ENCODE measurements around the gene ARSK.

Gene ARSK

DNA sequence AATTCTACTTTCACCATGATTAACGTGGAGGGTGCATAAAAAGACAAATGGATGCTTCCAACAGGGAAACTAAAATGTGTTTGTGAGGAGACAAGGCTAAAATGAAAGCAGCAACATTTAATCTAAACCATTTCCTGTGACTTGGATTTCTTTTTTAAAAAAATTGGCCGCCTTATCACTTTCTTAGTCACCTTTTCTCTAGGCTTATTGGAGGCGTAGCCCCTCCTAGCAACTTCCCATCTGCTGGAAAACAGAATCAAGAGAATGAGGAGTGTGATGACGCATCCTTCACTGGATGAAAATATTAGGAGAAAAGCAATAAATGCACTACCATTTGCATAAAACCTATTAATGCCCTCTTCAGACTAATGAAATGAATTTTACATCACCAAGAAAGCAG, 64.2 kb downstream of the ARSK start:
- Histone ChIP-seq H3K27me3 (replicated peaks) (no peaks in the 10 kb centered on the region), H3K4me3 (ENCODE audit: low read depth, low read length) (no peak overlapping the region), H3K27ac (peak overlapping the region; percentile 28), H3K36me3 (replicated peaks) (no peaks in the 10 kb centered on the region)
- DNase-seq: peak; percentile 44
- TF ChIP-seq CTCF (IDR thresholded peaks at IDR 0.05; ENCODE audit: low read depth, low read length, missing control alignments): no peak
- in situ Hi-C loops (cut with HindIII; ENCODE audit: low pct_ligation_motif_present, low sequenced_read_pairs): no loop called here

DNA sequence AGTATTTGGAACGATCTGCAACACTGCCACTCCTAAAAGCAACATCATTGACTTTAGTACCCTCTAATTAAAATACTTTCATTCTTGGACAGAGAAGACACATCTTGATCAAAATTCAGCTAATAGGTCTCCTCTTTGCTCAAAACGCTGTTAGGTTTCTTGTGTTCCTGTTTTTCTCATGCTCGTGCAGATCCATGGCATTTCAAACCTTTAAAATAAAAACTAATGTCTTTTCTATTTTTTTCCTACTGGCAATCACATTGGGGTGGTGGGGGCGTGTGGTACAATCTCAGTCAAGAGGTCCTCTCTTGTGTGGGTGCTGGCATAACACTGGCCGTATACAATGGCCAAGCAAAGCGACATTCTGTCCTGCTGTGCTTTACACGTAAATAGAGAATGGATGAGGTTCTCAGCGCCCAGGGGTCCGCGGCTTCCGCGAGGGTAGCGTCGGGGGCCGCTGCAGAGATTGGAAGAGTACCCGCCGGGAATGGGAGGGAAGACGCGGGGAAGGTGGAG, 64.7 kb downstream of the ARSK start:
- peak overlapping the region; percentile 64 for H3K4me3 ChIP-seq (ENCODE audit: low read depth, low read length)
- no peaks in the 10 kb centered on the region for H3K27me3 ChIP-seq (replicated peaks)
- no peak for TF ChIP-seq CTCF (IDR thresholded peaks at IDR 0.05; ENCODE audit: low read depth, low read length, missing control alignments)
- H3K36me3 ChIP-seq (replicated peaks): no peaks in the 10 kb centered on the region
- DNase-seq: no peak
- peak overlapping the region; percentile 28 for H3K27ac ChIP-seq
- in situ Hi-C loops (cut with HindIII; ENCODE audit: low pct_ligation_motif_present, low sequenced_read_pairs): no loop called here

GRCh38 chr5:95620030-95620869, 65.3 kb downstream of the ARSK start, which contains the start of gene GPR150:
Gene GPR150, plus strand, starts transcription at chr5:95620087. Its CDS starts 189 bp downstream, at chr5:95620276.
- Histone ChIP-seq H3K36me3 (replicated peaks) (no peaks in the 10 kb centered on the region), H3K27ac (peak within 1 kb of the TSS; percentile 28), H3K4me3 (ENCODE audit: low read depth, low read length) (peak within 1 kb of the TSS; percentile 64), H3K27me3 (replicated peaks) (no peaks in the 10 kb centered on the region)
- peak; percentile 14 for DNase-seq
- TF ChIP-seq CTCF (IDR thresholded peaks at IDR 0.05; ENCODE audit: low read depth, low read length, missing control alignments): no peak
- in situ Hi-C loops (cut with HindIII; ENCODE audit: low pct_ligation_motif_present, low sequenced_read_pairs): no loop called here

DNA sequence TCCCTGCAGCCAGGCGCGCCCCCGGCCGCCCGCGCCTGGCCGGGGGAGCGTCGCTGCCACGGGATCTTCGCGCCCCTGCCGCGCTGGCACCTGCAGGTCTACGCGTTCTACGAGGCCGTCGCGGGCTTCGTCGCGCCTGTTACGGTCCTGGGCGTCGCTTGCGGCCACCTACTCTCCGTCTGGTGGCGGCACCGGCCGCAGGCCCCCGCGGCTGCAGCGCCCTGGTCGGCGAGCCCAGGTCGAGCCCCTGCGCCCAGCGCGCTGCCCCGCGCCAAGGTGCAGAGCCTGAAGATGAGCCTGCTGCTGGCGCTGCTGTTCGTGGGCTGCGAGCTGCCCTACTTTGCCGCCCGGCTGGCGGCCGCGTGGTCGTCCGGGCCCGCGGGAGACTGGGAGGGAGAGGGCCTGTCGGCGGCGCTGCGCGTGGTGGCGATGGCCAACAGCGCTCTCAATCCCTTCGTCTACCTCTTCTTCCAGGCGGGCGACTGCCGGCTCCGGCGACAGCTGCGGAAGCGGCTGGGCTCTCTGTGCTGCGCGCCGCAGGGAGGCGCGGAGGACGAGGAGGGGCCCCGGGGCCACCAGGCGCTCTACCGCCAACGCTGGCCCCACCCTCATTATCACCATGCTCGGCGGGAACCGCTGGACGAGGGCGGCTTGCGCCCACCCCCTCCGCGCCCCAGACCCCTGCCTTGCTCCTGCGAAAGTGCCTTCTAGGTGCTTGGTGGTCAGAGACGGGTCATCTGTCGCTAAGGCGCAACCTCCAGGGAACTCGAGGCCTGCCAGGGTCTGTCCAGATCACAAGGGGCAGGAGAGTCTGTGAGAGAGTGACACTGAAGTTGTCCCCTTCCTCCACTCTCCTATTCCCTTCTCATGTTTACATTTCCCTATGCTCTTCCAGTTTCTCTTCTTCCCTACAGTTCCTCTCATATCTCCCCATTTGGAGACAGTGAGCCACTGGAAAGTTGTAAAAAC, 66.3 kb downstream of the ARSK start:
- Histone ChIP-seq H3K4me3 (ENCODE audit: low read depth, low read length) (peak overlapping the region; percentile 64), H3K36me3 (replicated peaks) (no peaks in the 10 kb centered on the region), H3K27me3 (replicated peaks) (no peaks in the 10 kb centered on the region), H3K27ac (no peak overlapping the region)
- no peak for TF ChIP-seq CTCF (IDR thresholded peaks at IDR 0.05; ENCODE audit: low read depth, low read length, missing control alignments)
- in situ Hi-C loops (cut with HindIII; ENCODE audit: low pct_ligation_motif_present, low sequenced_read_pairs): no loop called here
- no peak for DNase-seq

- H3K27me3 ChIP-seq (replicated peaks): no peaks in the 10 kb centered on the region
- no peak for DNase-seq
- H3K4me3 ChIP-seq (ENCODE audit: low read depth, low read length): no peak overlapping the region
- H3K27ac ChIP-seq: no peak overlapping the region
- TF ChIP-seq CTCF (IDR thresholded peaks at IDR 0.05; ENCODE audit: low read depth, low read length, missing control alignments): no peak
- no peaks in the 10 kb centered on the region for H3K36me3 ChIP-seq (replicated peaks)
- in situ Hi-C loops (cut with HindIII; ENCODE audit: low pct_ligation_motif_present, low sequenced_read_pairs): no loop called here
Measured at GRCh38 chr5:95621839-95622629, 67.1 kb downstream of the ARSK start.

Measured in brain microvascular endothelial cell (primary cell).